Measurements from ENCODE around the gene LIN52. TPM values are rescaled to one million over a fixed set of nuclear protein-coding genes. Genes with fewer than 3 reads are reported as not detected.

The LIN52 gene
- total RNA-seq, 1 donor from 2014 or later = 8.7 TPM

DNA sequence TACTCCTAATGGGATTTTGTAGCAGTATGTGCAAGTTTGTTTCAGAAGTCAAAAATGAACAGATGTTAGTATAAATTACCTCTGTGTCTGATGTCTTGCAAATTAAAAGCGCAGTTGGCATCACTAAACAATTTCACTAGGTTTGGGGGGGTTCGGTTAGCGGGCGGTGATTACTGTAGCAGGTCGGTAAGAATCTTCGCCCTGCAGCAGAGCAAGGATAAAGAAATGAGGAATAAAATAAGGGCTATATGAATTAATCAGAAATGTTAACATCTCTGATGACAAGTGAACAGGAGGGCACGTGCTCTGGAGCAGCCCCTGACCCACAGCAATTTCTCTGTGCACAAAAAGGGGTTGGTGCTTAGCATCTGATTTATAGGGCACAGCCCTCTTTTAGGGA, 110.9 kb downstream of the LIN52 start:
- H3K27ac ChIP-seq = no peak overlapping the region
- peaks cover 13% of the 10 kb centered on the region for H3K36me3 ChIP-seq
- no peak for TF ChIP-seq CTCF (IDR thresholded peaks at IDR 0.05)
- no peak overlapping the region for H3K4me3 ChIP-seq
- no peaks in the 10 kb centered on the region for H3K9me3 ChIP-seq
- no peaks in the 10 kb centered on the region for H3K27me3 ChIP-seq
- no peaks in the 10 kb centered on the region for H3K4me1 ChIP-seq
- ATAC-seq (no peak), DNase-seq (no peak)
- intact Hi-C loops (cut with DNase I) = no loop called here

DNA sequence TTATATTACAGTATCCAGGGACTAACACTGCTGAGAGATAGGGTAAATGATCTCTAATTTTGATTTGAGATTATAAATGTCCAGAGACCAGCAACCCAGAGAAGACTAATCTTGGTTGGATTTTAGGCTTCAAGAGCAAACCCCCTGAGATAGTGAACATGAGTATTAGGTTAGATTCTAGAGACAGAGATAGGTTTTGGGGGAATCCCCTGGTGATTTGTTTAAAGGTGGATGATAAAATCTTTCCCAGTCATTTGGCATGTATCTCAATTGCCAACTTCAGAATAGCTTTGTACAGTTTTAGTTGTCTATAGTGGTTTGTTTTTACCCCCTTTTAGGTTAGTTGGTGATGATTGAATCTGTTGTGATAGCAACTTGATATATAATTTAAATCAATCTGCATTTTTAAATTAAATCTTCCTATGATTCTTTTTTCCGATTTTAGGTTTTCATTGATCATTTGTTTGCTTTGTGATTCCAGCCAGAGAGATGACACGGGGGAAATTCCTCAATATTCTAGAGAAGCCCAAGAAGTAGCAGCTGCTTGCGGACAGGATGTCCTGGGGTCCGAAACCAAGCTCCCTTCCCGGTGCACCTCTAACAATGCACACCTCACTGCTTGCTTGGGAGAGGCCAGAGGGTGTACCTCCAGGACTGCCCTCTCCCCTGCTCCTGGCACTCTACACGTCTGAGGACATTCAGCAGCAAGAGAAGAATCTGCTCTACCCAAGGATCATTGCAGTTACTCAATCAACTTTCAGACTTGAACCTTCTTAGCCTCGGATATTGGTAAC, 113.9 kb downstream of the LIN52 start:
- Histone ChIP-seq H3K9me3 (no peaks in the 10 kb centered on the region), H3K27ac (no peak overlapping the region), H3K36me3 (peaks cover 13% of the 10 kb centered on the region), H3K27me3 (no peaks in the 10 kb centered on the region), H3K4me1 (no peaks in the 10 kb centered on the region), H3K4me3 (no peak overlapping the region)
- ATAC-seq (no peak), DNase-seq (no peak)
- intact Hi-C loops (cut with DNase I) = no loop called here
- no peak for TF ChIP-seq CTCF (IDR thresholded peaks at IDR 0.05)

DNA sequence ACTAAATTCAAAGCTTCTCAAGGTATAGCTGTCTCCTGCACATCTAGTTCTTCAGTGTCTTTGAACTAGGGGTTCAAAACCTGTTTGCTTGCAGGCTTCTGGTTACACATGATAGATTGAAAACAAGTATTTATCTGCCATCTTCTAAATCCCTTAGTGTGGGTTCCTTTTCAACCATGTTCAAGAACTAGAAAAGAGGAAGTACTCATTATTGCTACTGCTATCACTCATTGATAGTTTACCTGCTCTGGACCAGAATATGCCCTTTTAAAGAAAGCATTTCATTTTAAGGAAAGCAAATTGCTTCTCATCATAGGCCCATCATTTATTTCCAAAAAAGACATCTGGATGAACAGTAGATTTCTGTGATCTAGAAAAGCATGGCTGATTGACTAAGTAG, 117.4 kb downstream of the LIN52 start:
- DNase-seq = no peak
- H3K4me3 ChIP-seq = no peak overlapping the region

DNA sequence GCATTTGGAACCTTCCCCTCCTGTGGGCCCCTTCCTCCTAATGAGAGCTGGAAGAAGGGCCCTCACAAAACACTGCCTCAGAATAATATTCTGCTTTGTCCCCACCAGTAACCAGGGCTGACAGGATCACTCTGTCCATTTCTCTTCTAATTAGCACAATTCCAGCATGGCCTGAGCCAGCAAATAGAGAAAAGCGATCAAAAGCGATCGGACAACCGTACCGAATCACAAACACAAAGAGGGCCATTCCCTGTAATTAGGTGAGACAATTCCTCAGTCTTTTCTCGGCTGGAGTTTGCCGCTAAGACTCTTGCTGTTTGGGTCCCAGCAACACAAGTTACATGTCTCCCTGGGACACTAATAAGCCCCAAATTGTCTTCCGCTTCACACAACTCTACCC, 118.9 kb downstream of the LIN52 start:
- intact Hi-C loops (cut with DNase I) = no loop called here
- peaks cover 13% of the 10 kb centered on the region for H3K36me3 ChIP-seq
- ATAC-seq = no peak
- no peak for TF ChIP-seq CTCF (IDR thresholded peaks at IDR 0.05)
- no peaks in the 10 kb centered on the region for H3K9me3 ChIP-seq
- no peaks in the 10 kb centered on the region for H3K4me1 ChIP-seq
- H3K27me3 ChIP-seq = no peaks in the 10 kb centered on the region
- no peak for DNase-seq
- no peak overlapping the region for H3K27ac ChIP-seq
- no peak overlapping the region for H3K4me3 ChIP-seq

More for the DNA sequence above, 117.4 kb downstream of the LIN52 start:
- Histone ChIP-seq H3K36me3 (peaks cover 13% of the 10 kb centered on the region), H3K27ac (no peak overlapping the region), H3K9me3 (no peaks in the 10 kb centered on the region), H3K4me1 (no peaks in the 10 kb centered on the region), H3K27me3 (no peaks in the 10 kb centered on the region)
- TF ChIP-seq CTCF (IDR thresholded peaks at IDR 0.05) = no peak
- ATAC-seq = no peak
- intact Hi-C loops (cut with DNase I) = no loop called here

- no peak for ATAC-seq
- no peak overlapping the region for H3K27ac ChIP-seq
- no peak overlapping the region for H3K4me3 ChIP-seq
- H3K4me1 ChIP-seq = no peaks in the 10 kb centered on the region
- no peaks in the 10 kb centered on the region for H3K9me3 ChIP-seq
- no peak for TF ChIP-seq CTCF (IDR thresholded peaks at IDR 0.05)
- H3K27me3 ChIP-seq = no peaks in the 10 kb centered on the region
- DNase-seq = no peak
- H3K36me3 ChIP-seq = peaks cover 5% of the 10 kb centered on the region
- intact Hi-C loops (cut with DNase I) = no loop called here
Observed at GRCh38 chr14:74204491-74204890, 119.7 kb downstream of the LIN52 start.

Data from upper lobe of right lung (tissue), 1 donor.